Measurements from ENCODE around the gene DEGS2. TPM values are rescaled to one million over a fixed set of nuclear protein-coding genes. Genes with fewer than 3 reads are reported as not detected.
A peak's percentile ranks its signal among the peaks of the same experiment; 100 is the strongest.

Gene DEGS2
- total RNA-seq, 4 donors from 2014 or later = 0.54 to 7.6 (median 3.6) TPM

- no peak for DNase-seq
- TF ChIP-seq POLR2A (IDR thresholded peaks at IDR 0.05) = no peak
- no peak for TF ChIP-seq CTCF (IDR thresholded peaks at IDR 0.05)
- Histone ChIP-seq H3K36me3 (no peaks in the 10 kb centered on the region), H3K4me3 (replicated peaks in 1 of 3) (no peak overlapping the region), H3K9me3 (no peaks in the 10 kb centered on the region), H3K4me1 (peaks cover 38 to 61% of the 10 kb centered on the region in 2 donors), H3K27me3 (no peaks in the 10 kb centered on the region), H3K27ac (peak overlapping the region; percentile 13 to 82 (median 37))
- intact Hi-C loops (cut with DNase I) = no loop called here
- WGBS, 2 donors = 83% methylated on average over 6 of the region's 6 CpGs
Observed at GRCh38 chr14:100156776-100157175, 2.7 kb downstream of the DEGS2 start.

GRCh38 chr14:100155756-100156616, 3.5 kb downstream of the DEGS2 start:
- no peaks in the 10 kb centered on the region for H3K27me3 ChIP-seq
- H3K27ac ChIP-seq = peak overlapping the region; percentile 65 to 82 (median 77)
- TF ChIP-seq CTCF (IDR thresholded peaks at IDR 0.05) = no peak
- no peak for TF ChIP-seq POLR2A (IDR thresholded peaks at IDR 0.05)

GRCh38 chr14:100155049-100155621, 4.3 kb downstream of the DEGS2 start:
- DNase-seq = peak; percentile 76 to 82
- 37 to 50% methylated on average over 8 of the region's 8 CpGs for WGBS, 2 donors

More at GRCh38 chr14:100155756-100156616, 3.5 kb downstream of the DEGS2 start:
- DNase-seq = peak; percentile 80 to 82
- WGBS, 2 donors = 23 to 29% methylated on average over 12 of the region's 12 CpGs
- Histone ChIP-seq H3K36me3 (no peaks in the 10 kb centered on the region), H3K4me1 (peaks cover 38 to 66% of the 10 kb centered on the region in 2 donors), H3K9me3 (no peaks in the 10 kb centered on the region), H3K4me3 (replicated peaks in 1 of 3) (no peak overlapping the region)
- intact Hi-C loops (cut with DNase I) = no loop called here

GRCh38 chr14:100153560-100153959, 5.9 kb downstream of the DEGS2 start:
- TF ChIP-seq POLR2A (IDR thresholded peaks at IDR 0.05) (no peak), CTCF (IDR thresholded peaks at IDR 0.05) (no peak)
- intact Hi-C loops (cut with DNase I) = no loop called here
- WGBS, 2 donors = 28 to 84% methylated on average over 3 to 5 of the region's 6 CpGs
- no peaks in the 10 kb centered on the region for H3K27me3 ChIP-seq
- H3K9me3 ChIP-seq = no peaks in the 10 kb centered on the region
- no peak overlapping the region for H3K4me3 ChIP-seq (replicated peaks in 1 of 3)
- H3K27ac ChIP-seq = peak overlapping the region; percentile 28 to 82 (median 44)
- DNase-seq = peak; percentile 78 to 82
- peaks cover 41 to 68% of the 10 kb centered on the region in 2 donors for H3K4me1 ChIP-seq
- no peaks in the 10 kb centered on the region for H3K36me3 ChIP-seq

More at GRCh38 chr14:100155049-100155621, 4.3 kb downstream of the DEGS2 start:
- no peaks in the 10 kb centered on the region for H3K36me3 ChIP-seq
- peaks cover 47 to 75% of the 10 kb centered on the region in 2 donors for H3K4me1 ChIP-seq
- TF ChIP-seq POLR2A (IDR thresholded peaks at IDR 0.05) (no peak), CTCF (IDR thresholded peaks at IDR 0.05) (peak in 5 of 6 experiments; percentile 39 to 86 (median 57))
- no peaks in the 10 kb centered on the region for H3K9me3 ChIP-seq
- H3K27me3 ChIP-seq = no peaks in the 10 kb centered on the region
- intact Hi-C loops (cut with DNase I) = no loop called here
- no peak overlapping the region for H3K4me3 ChIP-seq (replicated peaks in 1 of 3)
- peak overlapping the region; percentile 65 to 82 (median 77) for H3K27ac ChIP-seq

- TF ChIP-seq CTCF (IDR thresholded peaks at IDR 0.05) = no peak
- no peak for TF ChIP-seq POLR2A (IDR thresholded peaks at IDR 0.05)
- intact Hi-C loops (cut with DNase I) = no loop called here
- Histone ChIP-seq H3K27ac (no peak overlapping the region), H3K36me3 (no peaks in the 10 kb centered on the region), H3K4me3 (replicated peaks in 1 of 3) (no peak overlapping the region), H3K27me3 (no peaks in the 10 kb centered on the region), H3K9me3 (no peaks in the 10 kb centered on the region), H3K4me1 (peaks cover 39 to 61% of the 10 kb centered on the region in 2 donors)
- 87 to 93% methylated on average over 10 of the region's 10 CpGs for WGBS, 2 donors
- no peak for DNase-seq
Observed at GRCh38 chr14:100152091-100152490, 7.4 kb downstream of the DEGS2 start.

All from thyroid gland (tissue), 4 donors.